Measurements from ENCODE around the gene ASTN2.

ASTN2 gene

DNA sequence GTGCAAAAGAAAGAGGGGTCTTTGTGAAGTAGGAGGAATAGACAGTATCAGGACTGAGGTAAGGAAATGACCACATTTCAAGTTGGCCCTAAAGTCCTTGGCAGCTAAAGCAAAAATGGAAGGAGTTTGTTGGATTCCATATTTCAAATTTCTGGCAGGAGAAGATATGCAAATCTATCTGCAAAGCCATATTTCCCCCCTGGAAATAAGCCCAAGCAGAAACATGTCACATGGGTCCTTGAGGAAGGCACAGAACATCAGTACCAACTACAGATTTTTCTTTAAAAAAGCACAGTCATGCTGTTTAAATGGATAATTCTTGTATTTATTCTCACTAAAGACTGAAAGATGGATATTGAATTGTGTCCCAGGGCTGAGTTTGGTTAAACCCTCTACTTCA is 404.8 kb downstream of the ASTN2 start:
- no peak for DNase-seq (ENCODE audit: low spot score)

DNA sequence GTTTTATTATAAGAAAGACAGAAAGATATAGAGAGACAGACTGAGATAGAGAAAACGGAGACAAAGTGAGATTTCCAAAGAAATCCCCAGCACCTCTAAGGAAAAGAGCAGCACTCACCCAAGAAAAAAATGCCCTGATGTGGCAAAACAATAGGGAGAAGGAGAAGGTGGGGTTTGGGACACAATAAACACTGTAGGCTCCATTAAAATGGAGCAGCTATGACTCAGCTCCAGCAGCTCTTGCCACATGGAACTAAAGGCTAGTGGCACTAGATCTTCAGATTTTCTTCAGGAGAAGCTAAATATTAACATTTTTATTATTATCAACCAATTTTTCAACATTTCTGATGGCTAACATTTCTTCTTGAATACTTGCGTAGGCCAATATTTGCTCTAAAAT is 406.0 kb downstream of the ASTN2 start:
- no peak for DNase-seq (ENCODE audit: low spot score)

DNA sequence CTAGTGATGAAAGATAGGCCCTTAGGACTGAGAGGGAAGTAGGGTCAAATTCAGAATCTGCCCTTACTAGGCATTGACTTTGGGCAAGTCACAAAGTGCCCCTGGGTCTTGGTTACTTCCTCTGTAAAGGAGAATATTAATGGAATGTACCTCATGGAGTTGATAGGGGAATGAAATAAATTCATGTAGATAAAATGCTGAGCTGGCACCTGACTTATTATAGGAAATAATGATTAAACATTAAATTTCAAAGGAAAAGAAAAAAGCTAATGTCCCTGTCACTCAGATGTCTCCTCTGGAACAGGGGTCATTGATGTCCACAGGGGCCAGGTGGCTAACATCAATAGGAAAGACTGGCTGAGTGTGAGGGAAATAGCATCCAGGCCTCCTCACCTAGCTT is 406.4 kb downstream of the ASTN2 start:
- no peak for DNase-seq (ENCODE audit: low spot score)

DNA sequence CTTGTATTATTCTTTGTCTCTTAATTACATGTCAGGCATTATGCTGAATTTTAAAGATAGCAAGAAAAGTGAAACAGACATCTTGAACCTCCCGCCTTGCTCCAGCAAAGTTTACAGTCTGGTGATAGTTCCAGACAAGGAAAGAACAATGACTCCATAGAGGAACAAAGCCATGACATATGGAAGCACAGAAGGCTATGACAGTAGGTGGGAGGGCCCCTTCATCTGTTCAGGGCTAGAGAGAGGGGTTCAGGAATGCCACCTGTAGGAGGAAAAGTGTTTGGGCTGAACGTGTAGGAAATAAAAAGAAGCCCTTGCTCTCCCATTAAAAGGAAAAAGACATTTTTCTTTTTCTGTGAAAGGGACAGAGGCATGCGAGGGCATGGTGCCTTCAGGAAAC is 412.2 kb downstream of the ASTN2 start:
- DNase-seq (ENCODE audit: low spot score): no peak

DNA sequence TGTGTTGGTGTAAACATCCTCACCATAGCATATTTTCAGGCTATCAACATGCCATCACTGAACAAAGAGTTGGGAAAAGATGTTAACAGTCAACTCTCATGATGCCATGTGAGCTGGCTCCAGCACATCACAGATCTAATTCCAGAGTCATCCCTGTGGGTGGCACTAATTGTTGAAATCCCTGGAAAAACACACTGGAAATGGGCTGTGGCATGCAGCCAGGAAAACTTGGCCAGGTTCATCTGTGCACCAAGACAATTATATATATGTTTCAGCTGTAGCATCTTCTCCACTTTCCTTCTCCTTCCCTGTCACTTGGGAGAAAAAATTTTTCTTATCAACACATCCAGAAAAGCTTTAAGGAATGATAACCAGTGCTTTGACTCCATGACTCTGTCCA is 414.0 kb downstream of the ASTN2 start:
- DNase-seq (ENCODE audit: low spot score): no peak

DNA sequence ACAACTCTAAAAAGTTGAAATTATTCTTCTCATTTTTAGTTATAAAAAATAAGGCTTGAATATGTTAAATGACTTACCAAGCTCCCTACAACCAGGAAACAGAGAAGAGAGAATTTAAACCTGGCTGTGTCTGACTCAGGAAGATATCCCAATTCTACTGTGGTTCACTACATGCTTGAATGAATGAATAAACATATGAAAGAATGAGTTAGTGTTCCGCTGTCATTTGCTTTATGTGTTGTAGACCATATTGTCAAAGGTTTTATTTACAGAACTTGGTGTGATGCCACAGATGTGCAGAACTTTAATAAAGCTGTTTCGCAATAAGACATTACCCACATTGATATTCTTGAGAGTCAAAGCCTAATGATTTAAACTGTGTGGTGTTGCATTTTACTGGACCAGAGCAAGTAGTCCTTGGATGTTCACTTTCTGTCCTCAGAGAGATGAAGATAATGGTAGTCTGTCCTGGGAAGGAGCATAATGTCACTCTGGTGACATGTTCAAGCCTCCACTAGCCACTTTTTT is 414.6 kb downstream of the ASTN2 start:
- DNase-seq (ENCODE audit: low spot score): no peak

DNA sequence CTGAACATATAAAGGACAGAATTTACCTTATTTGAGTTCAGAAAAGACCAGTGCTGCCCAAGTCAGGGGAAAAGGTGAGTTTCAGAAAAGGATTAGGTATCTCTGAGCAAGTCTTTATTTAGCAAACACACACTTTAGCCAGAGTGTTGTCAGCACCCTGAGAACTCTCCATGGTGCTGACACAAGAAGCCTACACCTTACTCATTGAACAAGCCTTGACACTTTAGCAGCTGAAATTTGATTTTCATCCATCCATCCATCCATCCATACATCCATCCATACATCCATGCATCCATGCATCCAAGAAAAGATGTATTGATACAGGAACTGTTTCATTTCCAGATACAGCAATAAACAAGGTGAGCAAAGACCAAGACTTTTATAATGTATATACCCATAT is 416.6 kb downstream of the ASTN2 start:
- no peak for DNase-seq (ENCODE audit: low spot score)

DNA sequence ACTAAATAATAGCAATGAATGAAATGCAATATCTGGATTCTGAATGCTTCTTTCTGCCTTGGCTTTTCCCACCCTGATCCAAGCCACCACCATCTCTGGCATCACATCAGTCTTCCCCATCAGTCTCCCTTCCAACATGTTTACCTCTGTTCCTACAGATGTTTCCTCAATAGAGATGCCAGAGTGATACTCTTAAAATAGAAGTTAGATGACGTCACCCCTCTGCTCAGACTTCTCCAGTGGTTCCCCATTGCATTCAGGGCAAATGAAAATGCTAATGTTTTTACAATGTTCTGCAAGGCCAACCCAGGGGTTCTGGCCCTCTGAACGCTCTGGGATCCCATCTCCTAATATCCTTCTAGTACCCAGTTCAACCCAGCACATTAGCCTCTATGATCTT is 422.0 kb downstream of the ASTN2 start:
- DNase-seq (ENCODE audit: low spot score): no peak

DNA sequence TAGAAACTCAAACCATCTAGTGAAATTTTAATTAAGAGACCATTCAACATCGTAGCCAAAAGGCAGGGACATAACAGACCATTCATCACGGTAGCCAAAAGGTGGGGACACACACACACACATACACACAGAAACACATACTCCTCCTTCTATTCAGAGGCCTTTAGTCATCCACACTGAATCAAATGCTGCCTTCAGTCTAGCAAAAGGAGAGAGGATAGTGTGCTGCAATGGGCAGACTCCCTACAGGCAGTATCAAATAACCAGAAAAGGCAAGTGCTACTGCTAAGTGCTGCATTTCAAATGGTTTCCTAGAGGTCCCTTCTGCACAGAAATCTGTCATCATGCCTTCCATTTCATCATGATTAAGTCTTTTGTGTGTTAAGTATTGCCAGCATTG is 423.8 kb downstream of the ASTN2 start:
- no peak for DNase-seq (ENCODE audit: low spot score)

DNA sequence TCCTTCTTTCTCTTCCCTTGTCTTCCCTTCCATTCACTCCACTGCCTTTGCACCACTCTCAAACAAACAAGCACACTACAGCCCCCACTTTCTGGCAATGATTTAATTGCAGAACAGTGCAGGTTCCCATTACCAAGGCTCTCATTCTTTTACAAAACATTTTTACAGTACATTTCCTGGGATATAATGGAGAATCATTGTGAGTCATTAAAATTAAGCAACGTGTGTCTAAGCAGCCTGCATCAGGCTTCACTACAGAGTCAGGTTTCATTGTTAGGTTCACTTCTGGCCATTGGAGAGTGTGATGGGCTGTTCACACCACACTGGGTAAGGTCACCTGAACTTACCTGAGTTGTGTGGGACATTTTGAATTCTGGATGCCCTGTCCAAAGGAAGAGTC is 424.3 kb downstream of the ASTN2 start:
- no peak for DNase-seq (ENCODE audit: low spot score)

DNA sequence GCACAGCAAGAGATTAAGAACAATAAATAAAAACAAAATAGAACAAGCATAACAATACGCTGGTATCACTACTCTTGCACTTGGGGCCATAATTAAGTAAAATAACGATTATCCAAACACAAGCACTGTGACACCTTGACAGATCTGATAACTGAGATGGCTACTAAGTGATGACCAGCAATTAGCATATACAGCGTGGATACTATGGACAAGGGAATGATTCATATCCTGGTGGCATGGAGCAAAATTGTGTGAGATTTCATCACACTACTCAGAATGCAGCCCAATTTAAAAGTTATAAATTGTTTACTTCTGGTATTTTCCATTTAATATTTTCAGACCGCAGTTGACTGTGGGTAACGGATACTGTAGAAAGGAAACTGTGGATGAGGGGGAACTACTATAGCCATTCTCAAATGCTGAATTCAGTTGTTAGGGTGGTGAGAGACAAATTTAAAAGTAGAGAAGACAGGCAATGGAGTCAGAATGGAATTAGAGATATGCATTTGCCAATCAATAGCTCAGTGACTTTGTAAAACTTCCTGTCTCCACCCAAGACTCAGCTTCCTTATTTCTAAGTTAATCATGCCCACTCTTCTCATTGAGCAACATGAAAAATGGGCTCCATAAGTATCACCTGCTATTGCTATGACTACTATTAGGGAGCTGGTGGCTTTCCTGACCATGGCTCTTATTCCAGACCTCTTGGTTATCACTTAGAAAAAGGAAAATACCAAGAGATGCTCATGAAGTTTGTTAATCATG is 427.0 kb downstream of the ASTN2 start:
- no peak for DNase-seq (ENCODE audit: low spot score)

DNA sequence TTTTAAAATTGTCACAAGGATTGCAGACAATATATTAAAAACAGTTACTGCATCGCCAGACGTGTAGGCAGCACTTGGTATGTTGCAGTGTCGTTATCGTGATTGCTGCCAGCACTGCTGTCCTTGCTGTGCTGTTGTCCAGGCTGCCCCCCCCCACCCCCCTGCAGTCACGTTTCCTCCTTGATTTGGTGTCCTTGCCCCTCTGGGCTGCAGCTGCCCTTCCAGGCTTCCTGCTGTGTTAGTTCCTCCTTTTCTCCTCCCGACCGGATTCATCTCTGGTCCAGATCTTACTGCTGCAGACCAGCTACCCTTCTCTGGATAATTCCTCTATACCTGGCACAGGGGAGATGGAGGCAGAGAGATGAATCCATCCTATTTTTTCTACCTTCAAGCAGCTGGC is 428.8 kb downstream of the ASTN2 start:
- DNase-seq (ENCODE audit: low spot score): no peak

DNA sequence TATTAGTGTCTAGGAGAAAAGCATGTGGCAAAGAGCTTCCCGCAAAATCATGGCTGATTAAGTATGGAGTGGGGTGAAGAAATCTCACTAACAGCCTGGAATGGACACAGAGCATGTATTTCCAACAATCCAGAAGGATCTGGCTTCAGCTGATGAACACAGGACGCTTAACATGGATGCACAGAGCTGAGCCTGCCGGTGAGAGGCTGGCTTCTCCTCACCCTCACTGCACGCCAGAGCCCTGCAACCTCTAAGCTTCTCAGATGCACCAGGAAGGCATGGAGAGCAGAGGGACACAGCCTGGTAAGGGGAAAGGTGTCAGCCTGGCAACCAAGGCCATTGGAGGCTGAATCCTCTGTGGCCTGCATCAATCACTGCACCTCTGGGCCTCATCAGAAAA is 429.3 kb downstream of the ASTN2 start:
- no peak for DNase-seq (ENCODE audit: low spot score)

DNA sequence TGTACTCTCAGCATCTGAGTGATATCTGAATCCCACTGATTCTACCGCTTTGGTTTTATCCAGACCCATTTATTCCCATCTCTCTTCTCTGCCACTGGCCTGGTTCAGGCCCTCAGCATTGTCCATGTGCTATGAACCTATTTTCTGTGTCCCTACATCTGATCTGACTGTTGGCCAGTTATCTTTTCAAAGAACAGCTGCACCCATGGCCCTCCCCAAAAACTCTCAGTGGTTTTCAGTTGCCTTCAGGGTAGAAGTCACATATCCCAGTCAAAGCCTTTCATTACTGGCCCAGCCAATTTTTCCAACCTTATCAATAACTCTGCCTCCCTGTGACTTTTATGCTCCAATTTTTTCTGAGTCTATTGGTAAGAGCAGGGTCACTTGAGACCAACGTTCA is 430.7 kb downstream of the ASTN2 start:
- no peak for DNase-seq (ENCODE audit: low spot score)

DNA sequence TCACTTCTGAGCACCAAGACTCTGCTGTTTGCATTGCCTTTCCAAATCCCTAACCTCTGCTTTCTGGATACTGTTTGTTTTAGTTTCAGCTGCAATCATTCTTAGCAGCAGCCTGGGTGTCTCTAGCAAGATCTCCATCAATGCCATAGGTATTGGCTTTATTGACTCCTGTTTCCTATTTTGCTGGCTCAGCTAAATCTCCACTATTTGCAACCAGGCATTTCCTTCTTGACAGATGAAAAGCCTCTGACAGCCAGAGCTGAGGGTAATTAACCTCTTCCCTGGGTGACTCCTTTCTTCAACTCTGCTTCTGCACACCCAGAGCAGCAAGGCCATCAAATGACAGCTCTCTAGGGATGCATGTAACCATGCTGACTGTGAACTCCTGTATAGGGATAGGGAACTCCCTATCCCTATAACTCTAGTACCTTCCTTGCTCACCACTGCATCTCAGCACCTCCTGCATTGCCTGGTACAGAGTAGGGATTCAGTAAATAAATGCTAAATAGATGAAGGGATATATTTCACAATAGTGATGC is 434.2 kb downstream of the ASTN2 start:
- no peak for DNase-seq (ENCODE audit: low spot score)

DNA sequence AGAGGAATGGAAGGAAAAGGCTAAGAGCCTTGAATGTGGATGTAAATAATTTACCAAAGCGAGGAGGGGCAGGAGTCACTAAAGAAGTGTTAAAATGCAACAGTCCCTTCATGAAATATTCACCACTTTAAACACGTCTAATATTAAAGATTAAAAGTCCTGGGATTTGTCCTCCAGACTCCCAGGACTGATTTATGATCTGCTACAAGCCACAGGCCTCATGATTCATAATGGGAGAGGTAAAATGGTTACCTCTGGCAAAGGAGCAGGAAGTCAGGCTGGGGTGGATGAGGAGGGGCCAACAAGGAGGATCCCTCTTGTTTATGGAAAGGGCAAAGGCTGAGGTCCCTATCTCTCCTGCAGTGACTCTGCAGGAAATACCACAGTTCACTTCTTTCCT is 435.4 kb downstream of the ASTN2 start:
- DNase-seq (ENCODE audit: low spot score): no peak

DNA sequence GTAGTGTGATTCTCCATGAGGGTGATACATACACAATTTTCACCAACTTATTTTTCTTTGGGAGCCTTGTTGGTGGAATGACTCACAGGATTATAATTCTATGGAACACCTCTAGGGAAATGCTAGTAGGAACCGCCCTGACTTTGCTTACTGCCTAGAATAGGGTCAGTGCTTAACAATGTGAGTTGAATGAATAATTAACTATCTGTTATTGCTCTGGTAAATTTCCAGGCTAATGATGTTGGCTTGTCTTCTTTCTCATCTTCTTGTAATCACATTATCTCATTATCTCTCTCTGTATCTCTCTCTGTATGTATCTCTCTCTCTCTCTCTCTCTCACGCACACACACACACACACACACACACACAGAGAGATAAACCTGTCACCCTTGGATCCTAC is 436.7 kb downstream of the ASTN2 start:
- no peak for DNase-seq (ENCODE audit: low spot score)

DNA sequence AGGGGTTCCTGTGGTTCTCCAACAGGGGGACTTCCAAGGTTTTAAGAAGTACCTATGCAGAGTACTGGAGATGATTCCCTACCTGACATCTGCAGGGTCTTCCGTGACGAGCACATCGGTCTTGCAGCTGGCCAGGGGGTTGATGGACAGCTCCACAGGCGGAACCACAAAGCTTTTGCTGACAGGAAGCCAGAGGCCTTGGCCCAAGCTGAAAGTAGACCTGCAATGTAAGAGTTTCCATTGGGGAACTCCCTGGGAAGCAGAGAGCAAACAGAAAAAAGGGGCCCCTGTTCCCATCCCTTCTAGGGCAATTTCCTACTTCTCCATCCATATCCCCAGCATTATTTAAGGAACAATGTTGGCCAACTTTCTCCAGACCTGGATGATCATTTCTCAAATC is 439.7 kb downstream of the ASTN2 start:
- DNase-seq (ENCODE audit: low spot score): no peak

DNA sequence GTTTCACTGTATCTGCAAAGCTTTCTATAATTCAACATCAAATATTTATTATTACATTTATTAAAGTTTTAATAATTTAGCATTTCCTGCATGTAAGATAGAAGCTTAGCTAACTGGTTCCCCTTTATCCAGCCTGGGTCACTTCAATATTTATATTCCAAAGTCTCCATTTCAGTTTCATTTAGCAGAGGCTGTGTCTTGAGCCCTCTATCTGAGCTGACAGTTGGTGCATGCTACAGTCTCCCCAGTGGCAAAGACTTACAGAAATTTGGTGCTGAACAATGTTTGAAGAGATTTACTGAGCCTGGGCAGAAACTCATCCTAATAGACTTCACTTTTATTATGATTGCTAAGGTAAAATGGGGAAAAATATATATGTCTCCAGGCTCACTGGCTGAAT is 448.7 kb downstream of the ASTN2 start:
- no peak for DNase-seq (ENCODE audit: low spot score)

DNA sequence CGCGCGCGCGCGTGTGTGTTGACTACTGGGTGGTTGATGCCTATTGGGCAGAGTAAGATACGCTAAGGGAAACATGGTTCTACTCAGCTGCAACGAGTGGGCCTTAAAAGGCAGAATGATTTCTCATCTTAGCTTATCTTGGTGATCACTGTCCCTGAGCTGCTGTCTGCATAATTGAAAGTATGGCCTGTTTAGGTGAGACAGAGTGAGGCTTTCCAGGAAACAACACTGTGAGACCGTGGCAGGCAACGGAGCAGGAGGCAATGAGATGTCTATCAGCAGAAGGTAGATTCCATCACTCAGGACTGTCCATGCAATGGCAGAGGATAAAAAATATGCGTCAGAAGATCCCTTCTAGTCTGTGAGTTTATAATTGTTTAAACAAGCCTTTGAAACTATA is 450.6 kb downstream of the ASTN2 start:
- DNase-seq (ENCODE audit: low spot score): no peak

DNA sequence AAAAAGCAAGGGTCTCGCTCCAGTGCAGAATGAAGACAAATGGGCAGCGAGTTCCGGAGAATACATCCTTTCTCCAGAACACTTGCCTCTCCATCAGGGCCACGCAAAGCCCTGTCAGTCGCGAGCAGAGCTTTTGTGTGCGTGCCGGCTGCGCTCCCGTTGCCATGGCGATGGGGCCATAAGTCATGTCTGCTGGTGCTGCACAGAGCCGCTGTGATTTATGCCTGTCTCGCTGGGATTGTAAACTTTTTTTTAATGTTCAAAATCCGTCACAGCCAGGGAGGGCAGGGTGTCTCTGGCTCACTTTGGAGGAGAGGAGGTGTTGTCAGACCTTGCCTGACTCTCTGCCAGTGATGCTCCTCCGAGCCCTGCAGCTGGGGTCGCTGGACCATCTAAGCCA is 455.0 kb downstream of the ASTN2 start:
- no peak for DNase-seq (ENCODE audit: low spot score)

DNA sequence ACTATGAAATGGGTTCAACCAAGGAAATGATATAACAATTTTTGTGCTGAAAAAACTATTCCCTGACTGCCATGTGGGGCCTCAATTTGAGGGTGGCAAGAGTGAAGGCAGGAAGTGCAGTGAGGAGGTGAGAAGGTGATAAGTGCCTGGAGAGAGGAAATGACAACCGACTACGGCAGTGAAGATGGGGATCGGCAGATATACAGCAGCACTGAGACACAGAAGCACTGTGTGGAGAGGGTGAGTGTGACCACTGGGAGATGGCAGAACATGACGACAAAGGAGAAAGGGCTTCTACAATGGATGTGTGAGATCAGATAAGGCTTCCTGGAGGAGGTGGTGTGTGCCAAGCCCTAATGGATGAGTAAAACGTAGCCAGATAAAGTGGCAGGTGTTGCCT is 456.0 kb downstream of the ASTN2 start:
- DNase-seq (ENCODE audit: low spot score): no peak

DNA sequence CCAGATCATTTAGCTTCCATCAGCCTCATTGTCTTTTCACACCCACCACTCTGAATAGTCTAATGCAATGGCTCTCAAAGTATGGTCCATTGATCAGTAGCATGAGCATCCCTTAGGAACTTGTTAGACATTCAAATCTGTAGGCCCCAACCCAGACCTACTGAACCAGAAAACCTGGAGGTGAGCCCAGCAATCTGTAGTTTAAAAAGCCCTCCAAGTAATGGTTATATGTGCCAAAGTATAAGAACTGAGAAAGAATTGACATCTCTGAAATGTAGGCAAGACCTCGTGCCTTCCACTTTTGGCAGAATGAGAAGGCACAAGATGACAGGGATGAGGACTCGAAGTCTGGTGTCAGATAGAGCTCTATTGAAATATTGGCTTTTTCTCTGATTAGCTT is 460.1 kb downstream of the ASTN2 start:
- DNase-seq (ENCODE audit: low spot score): no peak

DNA sequence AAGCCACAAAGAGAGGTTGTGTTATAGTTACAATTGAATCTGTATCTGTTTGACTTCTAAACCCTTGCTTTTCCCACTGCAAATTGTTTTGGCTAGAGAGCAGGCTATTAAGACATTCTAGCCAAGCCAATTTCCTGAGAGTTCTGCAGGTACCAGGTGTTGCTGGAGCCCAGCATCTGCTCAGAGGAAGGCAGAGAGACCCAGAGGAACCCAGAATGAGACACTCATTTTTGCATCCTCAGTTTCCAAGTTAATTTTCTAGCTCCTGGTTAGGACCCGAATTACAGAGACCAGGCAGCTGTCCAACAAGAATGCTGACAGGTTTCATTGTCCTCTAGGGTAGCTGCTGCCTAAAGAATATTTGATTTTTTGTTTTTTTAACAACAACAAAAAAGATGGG is 461.6 kb downstream of the ASTN2 start:
- no peak for DNase-seq (ENCODE audit: low spot score)
